Heart right ventricle (tissue), 16 donors: ENCODE results near the gene GTPBP8. TPM values are rescaled to one million over a fixed set of nuclear protein-coding genes. Genes with fewer than 3 reads are reported as not detected.

Experiments
- ATAC-seq, 8 donors: fragments of 200-7000 bp; cut with Tn5 transposase; one replicate each; pipeline ENCODE4 v1.9.1; 2020; ENCODE audit warnings: mild to moderate bottlenecking in 8 of 8, moderate library complexity in 8 of 8, moderate number of reproducible peaks in 1 of 8
- DNase-seq, 2 donors: peaks; one replicate each; pipeline ENCODE4 v3.0.0-alpha.2; 2020
- H3K27ac ChIP-seq, 10 donors: fragments of 200-600 bp; sonication (generic) in 2 of 10; one replicate each; pipeline versions ENCODE4 v1.5.0 to v1.8.0; 2020 to 2022; ENCODE audit warnings: mild to moderate bottlenecking in 3 of 10
- H3K27me3 ChIP-seq, 7 donors: fragments of 200-600 bp; one replicate each; pipeline ENCODE4 v1.8.0; 2021 to 2022; ENCODE audit warnings: mild to moderate bottlenecking in 2 of 7
- H3K36me3 ChIP-seq, 9 donors: fragments of 200-600 bp; sonication (generic) in 1 of 9; one replicate each; pipeline versions ENCODE4 v1.5.0 to v1.8.0; 2020 to 2022; ENCODE audit warnings: mild to moderate bottlenecking in 2 of 9
- H3K4me1 ChIP-seq, 9 donors: fragments of 200-600 bp; sonication (generic) in 1 of 9; one replicate each; pipeline versions ENCODE4 v1.5.0 to v1.8.0; 2020 to 2022; ENCODE audit warnings: mild to moderate bottlenecking in 4 of 9
- H3K4me3 ChIP-seq, 10 donors: fragments of 200-600 bp; sonication (generic) in 2 of 10; one replicate each; pipeline versions ENCODE4 v1.5.0 to v1.8.0; 2020 to 2022; ENCODE audit warnings: mild to moderate bottlenecking in 7 of 10, moderate library complexity in 2 of 10
- H3K9me3 ChIP-seq, 11 donors: fragments of 200-600 bp in 10 of 11; sonication (generic) in 2 of 11; one replicate each; pipeline versions ENCODE4 v1.5.0 to v1.8.0; 2013 to 2022; ENCODE audit warnings: mild to moderate bottlenecking in 2 of 11, control low read depth in 1 of 11, moderate library complexity in 1 of 11
- WGBS, 2 donors: extraction: QIAGEN DNeasy Blood & Tissue Kit; methylation state at CpG; one replicate each; pipeline ENCODE4 v1.1.7; 2013; ENCODE audit warnings: inconsistent platforms in 1 of 2; 5-methylcytosine and 5-hydroxymethylcytosine counted together
- intact Hi-C, 10 donors: fragments of 100-400 bp; cut with DNase I; formaldehyde crosslinking; loops; one replicate each; pipeline versions ENCODE4 v1.11.1 to v1.14.2; 2022
- polyA plus RNA-seq, 2 donors: library from polyadenylated mRNA; stranded (reverse); fragments of 200-250 nt; gene quantifications; one replicate each; pipeline ENCODE4 v1.2.3, GENCODE V29; 2013
- total RNA-seq, 10 donors: library from RNA; stranded (reverse); fragmentation: NEBNext Ultra II Directional in 3 of 10; extraction: Animal tissue kit (Norgen Biotek cat#: 25700) in 3 of 10; gene quantifications; one replicate each; pipeline versions ENCODE4 v1.2.1 to v1.2.4, GENCODE V29; 2021 to 2023
- TF ChIP-seq, protein P1 (sequence below), 9 donors: fragments of 200-600 bp; sonication (generic) in 2 of 9; IDR thresholded peaks; one replicate each; pipeline versions ENCODE4 v1.5.0 to v1.8.0; 2021 to 2022; ENCODE audit warnings: antibody characterized with exemption in 9 of 9, mild to moderate bottlenecking in 5 of 9, moderate library complexity in 1 of 9
- donor health status: Arrhythmogenic right ventricular cardiomyopathy.
- donor health status: ischemic (EF 13 %, LVEDD 7.1; RV severe dilation, severe dysfunction).
- donor health status: healthy with polysubstance abuse.
- donor health status: DM: no; HTN: yes; CAD: no.
- donor health status: DM: no; HTN: no; CAD: no.
- donor health status: ischemic (EF 25% LVEDD 6.9; RV normal size, moderate dysfunction).
- donor health status: ischemic (EF 25% LVEDD 5.7; RV mildly dilated, moderate dysfunction).
- donor health status: healthy.
- donor health status: DM: yes; HTN: yes; CAD: no.
- donor health status: Ischemic cardiomyopathy.
- donor health status: ischemic (EF 35%, LVEDD 5.7; RV mildly dilated, moderate dysfunction).
- donor health status: nonischemic (EF 11% LVEDD 7.7; RV severe dilation, severe dysfunction).
- donor health status: DM: yes; HTN: yes; CAD: no.
- donor health status: PGD.
- donor health status: ischemic (EF 29% LVEDD 5.4; RV normal size, mild dysfunction).
- donor health status: nonischemic (EF 23%, LVEDD 6.1; RV moderate dilation, normal function).

The GTPBP8 gene
- total and polyA plus RNA-seq, 12 donors = 4.7 to 31.3 (median 25.3) TPM

DNA sequence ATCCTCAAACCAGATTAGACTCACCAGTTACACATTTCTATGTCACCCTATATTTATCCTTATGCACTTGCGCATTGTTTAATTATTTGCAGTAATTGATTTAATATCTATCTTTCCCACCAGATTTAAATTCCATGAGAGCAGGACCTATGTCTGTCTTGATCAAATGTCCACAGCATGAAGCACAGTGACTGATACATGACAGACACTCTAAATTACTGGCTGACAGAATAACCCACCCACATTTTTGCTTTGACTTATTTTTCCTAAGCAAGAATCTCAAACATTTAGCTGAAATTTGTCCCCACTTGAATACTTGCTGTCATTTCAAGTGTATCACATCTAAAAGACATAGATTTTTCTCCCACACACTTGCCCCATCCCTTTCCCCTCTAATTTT is 23.4 kb upstream of the GTPBP8 start:
- no peak overlapping the region for H3K4me3 ChIP-seq
- ATAC-seq (no peak), DNase-seq (no peak)
- WGBS, 2 donors = 93 to 99% methylated on average over 1 of the region's 1 CpG
- H3K27me3 ChIP-seq = peaks cover 0 to 20% (median 4%) of the 10 kb centered on the region in 7 donors
- H3K27ac ChIP-seq = peak overlapping the region in 1 of 10 donors; percentile 32
- H3K9me3 ChIP-seq = peaks cover 0 to 17% (median 0%) of the 10 kb centered on the region in 11 donors
- intact Hi-C loops = loop anchor here in 1 of 10 donors (5.0 to 10.0 kb wide), 2 partner anchors 133 to 320 kb away; no protein-coding TSS in a partner anchor
- no peaks in the 10 kb centered on the region for H3K36me3 ChIP-seq
- TF ChIP-seq, protein P1, sequence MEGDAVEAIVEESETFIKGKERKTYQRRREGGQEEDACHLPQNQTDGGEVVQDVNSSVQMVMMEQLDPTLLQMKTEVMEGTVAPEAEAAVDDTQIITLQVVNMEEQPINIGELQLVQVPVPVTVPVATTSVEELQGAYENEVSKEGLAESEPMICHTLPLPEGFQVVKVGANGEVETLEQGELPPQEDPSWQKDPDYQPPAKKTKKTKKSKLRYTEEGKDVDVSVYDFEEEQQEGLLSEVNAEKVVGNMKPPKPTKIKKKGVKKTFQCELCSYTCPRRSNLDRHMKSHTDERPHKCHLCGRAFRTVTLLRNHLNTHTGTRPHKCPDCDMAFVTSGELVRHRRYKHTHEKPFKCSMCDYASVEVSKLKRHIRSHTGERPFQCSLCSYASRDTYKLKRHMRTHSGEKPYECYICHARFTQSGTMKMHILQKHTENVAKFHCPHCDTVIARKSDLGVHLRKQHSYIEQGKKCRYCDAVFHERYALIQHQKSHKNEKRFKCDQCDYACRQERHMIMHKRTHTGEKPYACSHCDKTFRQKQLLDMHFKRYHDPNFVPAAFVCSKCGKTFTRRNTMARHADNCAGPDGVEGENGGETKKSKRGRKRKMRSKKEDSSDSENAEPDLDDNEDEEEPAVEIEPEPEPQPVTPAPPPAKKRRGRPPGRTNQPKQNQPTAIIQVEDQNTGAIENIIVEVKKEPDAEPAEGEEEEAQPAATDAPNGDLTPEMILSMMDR (IDR thresholded peaks at IDR 0.05) = no peak
- peaks cover 0 to 44% (median 0%) of the 10 kb centered on the region in 9 donors for H3K4me1 ChIP-seq

DNA sequence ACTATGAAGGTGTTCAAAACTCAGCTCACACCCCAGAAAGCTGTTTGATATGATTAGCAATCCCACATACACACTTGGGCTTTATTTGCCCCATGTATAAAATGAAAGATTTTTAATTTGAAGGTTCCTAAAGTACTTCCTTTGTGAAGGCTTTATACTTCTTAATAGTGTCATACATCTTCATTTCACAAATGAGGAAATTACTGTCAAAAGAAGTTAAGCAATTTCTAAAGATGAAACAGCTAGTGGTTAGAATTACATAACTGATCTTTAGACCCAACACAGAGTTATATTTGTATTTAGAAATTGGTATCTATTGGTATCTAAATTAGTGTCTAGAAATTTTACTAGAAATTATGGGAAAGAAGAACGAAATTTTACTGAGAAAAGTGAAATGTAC is 23.0 kb upstream of the GTPBP8 start:
- Histone ChIP-seq H3K27ac (peak overlapping the region in 1 of 10 donors; percentile 32), H3K4me3 (no peak overlapping the region), H3K27me3 (peaks cover 0 to 20% (median 4%) of the 10 kb centered on the region in 7 donors), H3K4me1 (peaks cover 0 to 44% (median 0%) of the 10 kb centered on the region in 9 donors), H3K36me3 (no peaks in the 10 kb centered on the region), H3K9me3 (peaks cover 0 to 14% (median 0%) of the 10 kb centered on the region in 11 donors)
- intact Hi-C loops = loop anchor here in 1 of 10 donors (5.0 to 10.0 kb wide), 2 partner anchors 133 to 321 kb away; no protein-coding TSS in a partner anchor
- ATAC-seq (no peak), DNase-seq (no peak)
- TF ChIP-seq, protein P1 (IDR thresholded peaks at IDR 0.05) = no peak
- 55 to 64% methylated on average over 1 of the region's 1 CpG for WGBS, 2 donors

DNA sequence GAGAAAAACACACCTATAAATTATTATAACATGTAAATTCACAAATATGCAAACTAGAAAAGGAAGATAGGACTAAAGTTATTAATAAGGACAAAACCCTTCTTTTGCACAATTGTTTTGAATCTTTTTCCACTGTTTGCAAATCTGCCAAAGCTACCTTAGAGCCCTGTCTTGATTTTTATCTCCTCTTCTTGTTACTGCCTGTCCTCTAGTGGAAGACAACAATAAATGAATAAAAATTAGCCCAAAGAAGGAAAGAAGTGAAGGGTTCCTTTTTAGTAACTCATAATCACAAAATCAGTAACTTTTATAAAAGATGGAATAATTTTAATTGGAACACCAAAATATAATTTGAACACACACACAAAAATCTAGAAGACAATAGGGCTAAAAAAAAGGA is 18.6 kb upstream of the GTPBP8 start:
- intact Hi-C loops = loop anchor here in 3 of 10 donors (10.0 kb wide), 1 partner anchor 237 kb away; no protein-coding TSS in a partner anchor
- Histone ChIP-seq H3K4me1 (peaks cover 0 to 41% (median 0%) of the 10 kb centered on the region in 9 donors), H3K9me3 (no peaks in the 10 kb centered on the region), H3K4me3 (peak overlapping the region in 1 of 10 donors; percentile 42), H3K27ac (no peak overlapping the region), H3K27me3 (peaks cover 0 to 11% (median 0%) of the 10 kb centered on the region in 7 donors), H3K36me3 (no peaks in the 10 kb centered on the region)
- no peak for ATAC-seq
- DNase-seq = no peak
- TF ChIP-seq, protein P1 (IDR thresholded peaks at IDR 0.05) = no peak

DNA sequence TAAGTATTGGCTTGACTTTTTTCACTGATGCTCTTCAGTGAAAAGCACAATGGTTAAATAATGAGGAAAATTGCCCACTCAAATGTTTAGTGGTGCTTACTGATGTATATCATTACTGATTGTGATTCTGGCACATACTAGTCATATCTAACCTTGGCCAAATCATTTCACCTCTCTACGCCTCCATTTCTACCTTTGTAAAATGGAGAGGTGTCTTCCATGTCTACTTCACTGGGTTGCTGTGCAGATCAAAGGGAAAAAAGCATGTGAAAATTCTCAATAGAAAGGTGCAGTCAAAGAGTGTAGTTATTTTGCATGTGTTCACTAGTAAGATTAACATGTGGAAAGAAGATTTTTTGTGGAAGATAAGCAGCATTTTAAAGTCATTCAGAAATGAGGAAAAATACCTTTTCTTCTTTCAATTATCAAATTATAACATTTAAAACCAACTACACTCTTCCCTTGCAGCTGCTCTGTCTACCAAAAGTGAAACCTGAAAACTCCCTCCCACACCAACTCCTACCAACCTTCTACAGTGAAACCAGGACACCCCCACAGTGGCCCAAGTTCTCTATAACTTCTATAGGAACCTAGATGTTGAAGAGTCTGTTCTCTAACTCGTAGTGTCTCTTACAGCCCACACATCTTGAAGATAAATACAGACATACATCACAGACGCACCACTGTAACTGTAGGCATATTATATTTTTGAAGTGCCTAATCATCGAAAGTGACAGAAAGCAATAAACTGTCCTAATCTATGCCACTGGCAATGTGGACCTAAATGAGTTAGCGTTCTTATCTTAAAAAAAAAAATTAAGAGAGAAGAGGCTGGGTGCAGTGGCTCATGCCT is 17.2 kb upstream of the GTPBP8 start:
- WGBS, 2 donors = 68 to 73% methylated on average over 5 of the region's 5 CpGs
- intact Hi-C loops = loop anchor here in 3 of 10 donors (10.0 kb wide), 1 partner anchor 239 kb away; no protein-coding TSS in a partner anchor
- no peak for ATAC-seq
- no peaks in the 10 kb centered on the region for H3K9me3 ChIP-seq
- no peaks in the 10 kb centered on the region for H3K36me3 ChIP-seq
- H3K27me3 ChIP-seq = peaks cover 0 to 11% (median 0%) of the 10 kb centered on the region in 7 donors
- TF ChIP-seq, protein P1 (IDR thresholded peaks at IDR 0.05) = no peak
- peak overlapping the region in 2 of 10 donors; percentile 26 to 81 for H3K27ac ChIP-seq
- peak overlapping the region in 7 of 10 donors; percentile 4 to 42 (median 26) for H3K4me3 ChIP-seq
- H3K4me1 ChIP-seq = peaks cover 0 to 29% (median 0%) of the 10 kb centered on the region in 9 donors
- no peak for DNase-seq
